ENCODE measurements around the gene ANKS1B.

ANKS1B gene

DNA sequence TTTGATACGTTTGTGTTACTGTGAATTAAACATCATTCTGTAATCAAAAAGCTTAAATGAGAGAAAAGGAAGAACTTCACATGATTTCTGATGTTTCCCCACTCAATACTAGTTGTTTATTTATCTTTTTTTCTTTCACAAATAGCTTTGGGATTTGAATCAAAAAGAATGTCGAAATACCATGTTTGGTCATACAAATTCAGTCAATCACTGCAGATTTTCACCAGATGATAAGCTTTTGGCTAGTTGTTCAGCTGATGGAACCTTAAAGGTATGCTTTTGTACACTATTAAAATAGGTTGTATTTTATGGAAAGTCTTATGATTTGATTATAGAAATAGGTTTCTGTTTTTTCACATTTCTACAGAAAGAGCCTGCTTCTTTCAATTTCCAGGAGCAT, 1298.1 kb downstream of the ANKS1B start:
- DNase-seq = no peak
